ENCODE data around the gene AMIGO2. TPM values are rescaled to one million over a fixed set of nuclear protein-coding genes. Genes with fewer than 3 reads are reported as not detected.

The AMIGO2 gene
- total RNA-seq, 1 donor from 2014 or later, result 2.3 TPM

GRCh38 chr12:47077206-47078085, 2.3 kb downstream of the AMIGO2 start:
- H3K27ac ChIP-seq (replicated peaks), result no peak overlapping the region
- intact Hi-C loops (cut with micrococcal nuclease), result no loop called here
- no peak for TF ChIP-seq CTCF (IDR thresholded peaks at IDR 0.05; ENCODE audit: borderline replicate concordance)
- H3K4me3 ChIP-seq, result peak overlapping the region; percentile 81
- peaks cover 43% of the 10 kb centered on the region for H3K27me3 ChIP-seq (ENCODE audit: low read depth)
- H3K4me1 ChIP-seq, result peaks cover 33% of the 10 kb centered on the region
- H3K36me3 ChIP-seq, result no peaks in the 10 kb centered on the region
- no peaks in the 10 kb centered on the region for H3K9me3 ChIP-seq (replicated peaks)
- no peak for DNase-seq

- H3K27me3 ChIP-seq (ENCODE audit: low read depth), result peaks cover 43% of the 10 kb centered on the region
- intact Hi-C loops (cut with micrococcal nuclease), result no loop called here
- H3K4me1 ChIP-seq, result peaks cover 24% of the 10 kb centered on the region
- H3K27ac ChIP-seq (replicated peaks), result no peak overlapping the region
- no peak overlapping the region for H3K4me3 ChIP-seq
- DNase-seq, result no peak
- H3K36me3 ChIP-seq, result no peaks in the 10 kb centered on the region
- no peaks in the 10 kb centered on the region for H3K9me3 ChIP-seq (replicated peaks)
- TF ChIP-seq CTCF (IDR thresholded peaks at IDR 0.05; ENCODE audit: borderline replicate concordance), result no peak
These were observed 4.3 kb downstream of the AMIGO2 start for GRCh38 chr12:47075192-47076084.

GRCh38 chr12:47074757-47075156, 5.0 kb downstream of the AMIGO2 start:
- intact Hi-C loops (cut with micrococcal nuclease), result no loop called here
- Histone ChIP-seq H3K27ac (replicated peaks) (no peak overlapping the region), H3K9me3 (replicated peaks) (no peaks in the 10 kb centered on the region), H3K27me3 (ENCODE audit: low read depth) (peaks cover 43% of the 10 kb centered on the region), H3K36me3 (no peaks in the 10 kb centered on the region), H3K4me1 (peaks cover 23% of the 10 kb centered on the region), H3K4me3 (no peak overlapping the region)
- no peak for TF ChIP-seq CTCF (IDR thresholded peaks at IDR 0.05; ENCODE audit: borderline replicate concordance)
- no peak for DNase-seq

- H3K4me1 ChIP-seq, result peaks cover 22% of the 10 kb centered on the region
- H3K27me3 ChIP-seq (ENCODE audit: low read depth), result peaks cover 41% of the 10 kb centered on the region
- TF ChIP-seq CTCF (IDR thresholded peaks at IDR 0.05; ENCODE audit: borderline replicate concordance), result no peak
- no peak overlapping the region for H3K4me3 ChIP-seq
- H3K36me3 ChIP-seq, result no peaks in the 10 kb centered on the region
- DNase-seq, result no peak
- H3K9me3 ChIP-seq (replicated peaks), result no peaks in the 10 kb centered on the region
- intact Hi-C loops (cut with micrococcal nuclease), result no loop called here
- no peak overlapping the region for H3K27ac ChIP-seq (replicated peaks)
These were observed 5.8 kb downstream of the AMIGO2 start for GRCh38 chr12:47073951-47074350.

GRCh38 chr12:47071241-47071852, 8.4 kb downstream of the AMIGO2 start:
- no peak overlapping the region for H3K27ac ChIP-seq (replicated peaks)
- DNase-seq, result no peak

More at GRCh38 chr12:47071241-47071852, 8.4 kb downstream of the AMIGO2 start:
- TF ChIP-seq CTCF (IDR thresholded peaks at IDR 0.05; ENCODE audit: borderline replicate concordance), result peak; percentile 45
- peaks cover 7% of the 10 kb centered on the region for H3K4me1 ChIP-seq
- H3K9me3 ChIP-seq (replicated peaks), result no peaks in the 10 kb centered on the region
- H3K27me3 ChIP-seq (ENCODE audit: low read depth), result peaks cover 17% of the 10 kb centered on the region
- intact Hi-C loops (cut with micrococcal nuclease), result no loop called here
- H3K4me3 ChIP-seq, result no peak overlapping the region
- H3K36me3 ChIP-seq, result no peaks in the 10 kb centered on the region
